ENCODE results near the gene MYL12A.
"Not testable (repeated sequence)": the region's sequence is repeated elsewhere in the genome, so short reads cannot be mapped to it uniquely, and the experiment has no call there.

MYL12A gene

DNA sequence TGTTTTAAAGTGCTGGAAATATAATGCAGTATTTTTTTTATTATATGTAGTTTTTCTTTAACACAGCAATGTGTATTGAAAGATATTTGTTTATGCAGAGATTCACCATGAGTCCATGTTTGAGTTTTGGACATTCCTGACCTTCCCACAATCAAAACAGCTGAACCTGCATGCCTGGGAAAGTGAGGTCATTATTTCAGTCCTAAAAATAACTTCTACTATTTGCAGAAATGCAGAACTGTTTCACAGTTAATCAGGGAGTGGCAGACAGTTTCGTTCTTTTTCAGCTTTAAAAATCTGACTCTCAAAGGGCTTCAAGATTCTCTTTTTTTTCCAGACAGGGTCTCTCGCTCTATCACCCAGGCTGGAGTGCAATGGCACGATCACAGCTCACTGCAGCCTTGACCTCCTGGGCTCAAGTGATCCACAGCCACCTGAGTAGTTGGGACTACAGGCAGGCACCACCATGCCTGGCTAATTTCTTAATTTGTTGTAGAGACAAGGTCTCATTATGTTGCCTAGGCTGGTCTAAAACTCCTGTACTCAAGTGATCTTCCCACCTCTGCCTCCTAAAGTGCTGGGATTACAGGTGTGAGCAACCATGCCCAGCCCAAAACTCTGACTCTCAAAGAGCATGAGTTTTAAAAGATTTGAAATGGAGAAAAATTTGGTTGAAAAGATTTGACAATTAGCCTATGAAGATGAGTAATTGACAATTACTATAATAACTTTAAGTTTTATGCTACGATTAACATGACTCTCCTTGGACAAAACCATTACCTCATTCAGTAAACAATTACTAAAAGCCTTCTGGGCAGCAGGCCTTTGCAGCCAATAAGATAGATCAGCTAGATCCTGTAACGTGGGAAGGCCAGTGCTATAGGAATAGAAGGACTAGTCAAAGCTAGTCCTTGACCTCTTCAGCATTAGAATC lies 9.4 kb downstream of the MYL12A start:
- no peak for DNase-seq

DNA sequence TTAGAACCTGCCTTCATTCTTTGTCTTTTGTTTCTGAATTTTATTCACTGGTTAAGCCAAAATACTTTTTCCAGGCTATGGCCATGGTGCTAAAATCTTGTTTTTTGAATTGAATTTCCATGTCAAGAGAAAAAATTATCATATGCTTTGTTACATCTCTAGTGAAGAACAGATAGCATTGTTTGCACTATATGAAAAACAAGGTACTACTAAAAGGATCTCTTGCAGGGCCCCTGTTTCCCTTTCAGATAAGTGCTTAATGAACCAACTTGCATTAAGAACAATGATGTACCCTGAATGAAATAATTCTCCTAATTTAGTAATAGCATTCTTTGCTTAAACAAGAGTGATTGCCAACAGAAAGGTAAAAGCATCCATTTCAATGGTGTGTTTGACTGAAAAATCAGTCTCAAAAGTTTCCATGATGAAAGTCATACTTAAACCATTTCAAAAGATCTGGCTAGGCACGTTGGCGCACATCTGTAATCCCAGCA lies 10.1 kb downstream of the MYL12A start:
- no peak for DNase-seq

DNA sequence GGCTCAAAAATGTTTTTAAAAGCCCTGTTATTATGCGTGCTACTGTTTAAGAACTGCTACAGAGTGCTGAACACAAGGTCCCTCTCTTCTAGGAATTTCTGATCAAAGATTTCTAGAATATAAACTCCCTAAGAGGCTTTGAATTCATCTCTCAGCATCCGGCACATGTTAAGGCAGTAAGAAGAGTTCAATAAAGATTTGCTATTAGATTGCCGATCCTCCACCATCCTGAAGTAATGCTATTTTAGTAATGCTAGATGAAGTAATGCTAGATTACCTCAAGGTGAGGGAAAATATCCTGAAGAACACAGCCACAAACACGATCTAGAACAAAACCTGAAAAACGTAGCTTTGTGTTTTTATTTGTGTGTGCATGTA lies 13.4 kb downstream of the MYL12A start:
- DNase-seq, result no peak

DNA sequence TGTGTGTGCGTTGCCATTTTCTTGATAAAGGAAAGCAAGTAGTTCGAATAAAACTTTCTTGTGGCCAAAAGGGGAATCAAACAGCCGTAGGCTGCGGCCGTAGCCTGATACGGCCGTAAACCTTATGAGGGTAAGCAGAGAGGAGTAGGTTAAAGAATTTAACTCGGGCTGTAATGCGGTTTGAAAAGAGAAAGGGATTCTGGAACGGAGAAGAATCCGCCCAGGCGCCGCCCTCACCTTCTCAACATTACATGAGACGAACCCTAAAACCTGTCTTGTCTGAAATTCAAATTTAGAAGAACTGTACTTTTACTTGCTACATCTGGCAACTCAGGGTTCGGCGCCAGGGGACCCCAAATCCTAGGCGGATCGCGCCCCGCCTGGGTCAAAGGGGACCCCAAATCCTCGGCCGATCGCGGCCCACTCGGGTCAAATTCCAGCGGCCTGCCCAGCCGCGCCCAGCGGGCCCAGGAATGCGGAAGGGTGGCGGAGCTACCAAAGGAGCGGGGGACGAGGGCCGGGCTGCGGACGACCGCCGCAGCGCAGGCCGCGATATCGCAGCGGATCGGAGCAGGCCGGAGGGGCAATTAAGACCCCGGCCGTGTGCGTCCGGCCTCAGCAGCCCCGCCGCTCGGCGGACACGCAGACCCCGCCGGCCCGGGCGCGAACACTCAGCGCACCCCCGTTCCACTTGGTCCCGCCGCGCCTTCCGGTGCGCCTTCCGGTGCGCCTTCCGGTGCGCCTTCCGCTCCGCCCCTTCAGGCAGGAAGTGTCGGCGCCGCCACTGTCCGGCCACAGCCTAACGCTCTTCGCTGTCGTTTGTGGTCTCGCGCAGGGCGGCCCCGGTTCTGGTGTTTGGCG lies 14.0 kb downstream of the MYL12A start, which contains the start of gene MYL12B:
Gene MYL12B, plus strand, starts transcription at position 761 of the 861 bp plus-strand sequence. CDS start 10,766 bp downstream, outside the sequence.
- DNase-seq, result peak; percentile 45

DNA sequence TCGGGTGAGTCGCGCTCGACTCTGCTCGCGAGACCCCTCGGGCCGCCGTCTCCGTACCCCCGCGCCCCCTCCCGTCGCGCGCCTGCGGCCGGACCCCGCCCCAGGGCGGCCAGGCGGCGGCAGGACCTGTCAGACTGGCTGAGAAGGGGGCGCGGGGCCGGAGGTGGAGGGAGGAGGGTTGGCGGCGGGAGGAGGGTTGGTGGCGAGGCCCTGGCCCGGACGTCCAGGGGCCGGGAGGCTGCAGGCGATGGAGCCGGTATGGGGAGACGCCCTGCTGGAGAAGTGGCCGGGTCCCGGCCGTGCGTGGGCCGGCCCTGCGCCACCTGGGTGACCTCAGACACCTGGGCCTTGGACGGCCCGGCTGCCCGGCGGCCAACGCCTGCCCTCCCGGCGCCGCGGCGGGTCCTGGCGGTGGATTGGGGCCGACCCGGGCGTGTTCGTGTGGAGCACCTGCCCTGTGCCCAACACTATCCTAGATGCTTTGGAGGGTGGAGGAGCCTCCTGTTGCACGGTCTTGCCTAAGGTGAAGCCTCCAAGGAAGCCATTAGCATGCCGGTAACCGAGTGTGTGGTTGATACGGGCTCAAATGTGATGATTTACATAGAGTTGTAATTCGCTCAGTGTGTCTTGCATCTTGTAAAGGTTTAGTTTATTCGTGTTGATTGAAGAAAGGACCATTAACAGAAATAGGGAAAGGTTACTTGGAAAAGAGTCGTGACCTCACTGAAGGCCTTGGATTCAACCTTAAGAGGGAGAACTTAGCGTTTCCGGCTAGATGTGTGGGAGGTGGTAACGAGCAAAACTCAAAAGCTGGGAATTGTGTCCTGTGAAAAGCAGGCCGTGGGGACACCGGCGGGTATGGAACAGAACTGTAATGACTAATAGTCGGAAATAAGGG lies 14.9 kb downstream of the MYL12A start:
- no peak for DNase-seq

DNA sequence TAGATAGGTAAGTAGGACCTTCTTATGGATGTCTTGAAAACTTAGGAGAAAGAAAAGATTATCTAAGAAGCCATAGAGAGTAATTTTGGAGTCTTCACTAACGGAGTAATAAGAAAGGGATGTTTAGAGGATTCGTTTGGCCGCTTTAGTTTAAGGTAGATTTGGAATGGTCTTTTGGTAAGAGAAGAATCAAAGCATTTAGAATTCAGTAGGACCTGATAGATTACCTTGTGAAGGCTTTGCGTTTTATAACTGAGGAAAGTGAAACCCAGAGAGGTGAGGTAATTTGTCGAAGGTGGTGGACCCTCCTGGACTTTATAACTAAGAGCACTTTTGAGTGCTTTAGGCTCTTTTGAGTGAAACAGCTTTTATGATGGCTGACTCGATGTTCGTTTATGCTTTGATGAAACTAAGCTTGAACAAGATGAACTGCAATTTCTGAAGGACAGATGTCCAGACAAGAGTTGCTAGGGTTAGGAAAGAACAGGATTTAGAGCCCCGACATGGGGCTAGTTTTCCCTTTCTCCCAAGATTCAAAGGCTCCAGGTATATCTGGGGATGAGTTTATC lies 15.6 kb downstream of the MYL12A start:
- DNase-seq, result no peak

DNA sequence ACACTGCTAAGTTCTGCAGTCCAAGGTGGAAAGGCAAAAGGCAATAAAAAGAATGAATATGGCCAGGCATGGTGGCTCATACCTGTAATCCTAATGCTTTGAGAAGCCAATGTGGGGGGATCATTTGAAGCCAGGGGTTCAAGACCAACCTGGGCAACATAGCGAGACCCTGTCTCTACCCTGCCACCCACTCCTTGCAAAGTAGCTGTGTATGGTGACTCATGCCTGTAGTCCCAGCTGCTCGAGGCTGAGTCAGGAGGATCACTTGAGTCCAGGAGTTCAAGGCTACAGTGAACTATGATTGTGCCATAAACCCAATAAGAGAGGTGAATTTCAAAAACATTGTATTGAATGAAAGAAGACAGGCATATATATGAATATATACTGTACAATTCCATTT lies 16.8 kb downstream of the MYL12A start:
- no peak for DNase-seq

DNA sequence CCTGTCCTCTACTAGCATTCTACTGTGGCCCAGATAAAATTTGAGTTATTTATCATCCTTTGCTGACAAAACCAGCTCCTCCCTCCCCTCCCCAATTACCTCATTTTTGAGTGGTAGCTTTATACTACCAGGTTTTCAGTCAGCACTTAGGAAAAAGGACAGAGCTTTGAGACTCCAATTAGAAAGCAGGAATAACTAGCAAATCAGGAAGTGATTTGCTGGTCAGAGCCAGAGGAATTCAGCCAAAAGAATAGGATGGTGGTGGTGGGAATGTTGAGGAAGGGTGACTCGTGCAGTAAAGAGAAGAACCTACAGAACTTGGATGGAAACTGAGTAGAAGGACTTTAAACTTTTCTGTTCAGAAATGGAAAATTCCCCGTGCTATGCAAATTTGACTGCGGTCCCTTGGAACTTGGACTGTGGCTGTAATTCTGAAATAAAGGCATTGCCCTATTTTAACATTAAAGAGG lies 18.0 kb downstream of the MYL12A start:
- DNase-seq, result no peak

DNA sequence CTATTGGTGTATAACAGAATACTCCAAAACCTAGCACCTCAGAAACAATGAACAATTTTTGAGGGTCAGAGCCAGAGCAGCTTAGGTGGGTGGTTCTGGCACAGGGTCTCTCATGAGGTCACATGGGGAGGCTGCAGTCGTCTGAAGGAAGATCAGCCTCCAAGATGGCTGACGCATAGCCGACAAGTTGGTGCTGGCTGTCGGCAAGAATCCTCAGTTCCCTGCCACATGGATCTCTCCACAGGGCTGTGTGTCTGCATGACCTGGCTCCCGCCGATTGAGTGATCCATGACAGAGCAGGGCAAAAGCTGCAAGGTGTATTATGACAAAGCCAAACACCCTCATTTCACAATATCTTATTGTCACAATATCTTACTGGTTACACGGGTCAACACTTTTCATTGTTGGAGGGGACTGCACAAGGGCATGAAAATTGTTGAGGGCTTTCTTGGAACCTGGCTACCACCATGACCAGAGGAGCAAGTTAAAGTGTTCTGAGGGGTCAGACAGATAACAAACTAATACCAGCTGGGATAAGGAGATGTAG lies 18.5 kb downstream of the MYL12A start:
- DNase-seq, result no peak

DNA sequence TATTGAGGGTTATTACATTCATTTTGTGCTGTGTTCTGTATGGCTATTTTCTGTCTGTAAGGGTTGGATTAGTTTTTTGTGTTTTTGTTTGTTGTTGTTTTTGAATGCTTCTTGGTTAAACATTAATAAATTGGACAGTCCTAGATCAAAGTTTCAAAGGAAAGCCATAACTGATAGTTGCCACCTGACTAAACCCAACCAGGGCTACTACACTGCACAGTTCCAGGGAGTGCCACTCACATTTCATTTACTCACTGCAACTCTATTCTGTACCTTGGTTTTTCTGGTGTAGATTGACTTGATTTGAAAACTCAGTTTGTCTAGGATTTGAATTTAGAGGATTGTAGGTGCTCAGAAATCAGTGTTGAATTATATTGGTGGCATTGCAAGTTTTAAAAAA lies 20.7 kb downstream of the MYL12A start:
- no peak for DNase-seq

DNA sequence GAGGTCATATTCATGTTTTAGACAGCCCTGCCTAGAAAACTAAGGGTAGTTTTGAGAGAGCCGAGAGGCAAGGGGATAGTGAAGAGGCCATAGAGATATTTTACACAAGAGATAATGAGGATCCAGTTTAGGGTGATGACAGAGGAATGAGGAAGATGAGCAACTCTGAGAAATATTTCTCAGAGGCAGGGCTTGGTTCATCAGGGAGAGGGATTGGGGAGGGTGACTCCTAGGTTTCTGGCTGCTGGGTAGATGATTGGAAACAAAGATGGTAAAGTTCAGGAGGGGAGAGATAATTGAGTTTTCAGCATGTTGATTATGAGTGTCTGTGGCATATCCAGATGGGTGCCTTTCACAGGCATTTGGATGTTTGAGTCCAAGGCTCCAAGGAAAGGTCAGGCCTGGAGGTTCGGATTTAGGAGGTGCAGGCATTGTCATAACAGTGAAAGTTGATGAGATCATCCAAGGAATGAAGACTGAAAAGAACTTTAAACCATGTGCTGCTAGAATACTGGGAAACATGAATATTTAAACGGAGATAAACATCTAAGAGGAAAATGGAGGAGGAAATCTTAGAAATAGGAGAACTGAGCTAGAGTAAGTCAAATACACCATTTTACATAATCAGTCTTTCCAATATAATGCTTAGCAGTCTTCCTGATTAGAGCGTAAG lies 21.8 kb downstream of the MYL12A start:
- DNase-seq, result no peak

DNA sequence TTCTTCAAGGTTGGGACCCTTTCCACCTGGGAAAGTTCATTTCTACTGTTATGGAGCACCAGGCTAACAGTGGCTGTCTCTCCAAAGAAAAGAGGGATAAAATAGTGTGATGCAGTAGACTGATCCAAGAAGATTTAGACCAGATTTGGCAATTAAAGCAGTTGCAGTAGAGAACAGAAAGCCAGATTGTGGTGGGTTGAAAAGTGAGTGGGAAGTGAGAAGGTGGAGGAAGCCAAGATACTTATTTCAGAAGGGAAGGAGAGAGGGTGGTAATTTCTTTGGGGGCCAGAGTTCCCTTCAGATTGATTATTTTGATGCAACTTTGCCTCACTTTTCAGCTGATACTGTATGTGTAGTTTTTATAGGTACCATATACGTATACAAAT lies 22.3 kb downstream of the MYL12A start:
- DNase-seq, result no peak

DNA sequence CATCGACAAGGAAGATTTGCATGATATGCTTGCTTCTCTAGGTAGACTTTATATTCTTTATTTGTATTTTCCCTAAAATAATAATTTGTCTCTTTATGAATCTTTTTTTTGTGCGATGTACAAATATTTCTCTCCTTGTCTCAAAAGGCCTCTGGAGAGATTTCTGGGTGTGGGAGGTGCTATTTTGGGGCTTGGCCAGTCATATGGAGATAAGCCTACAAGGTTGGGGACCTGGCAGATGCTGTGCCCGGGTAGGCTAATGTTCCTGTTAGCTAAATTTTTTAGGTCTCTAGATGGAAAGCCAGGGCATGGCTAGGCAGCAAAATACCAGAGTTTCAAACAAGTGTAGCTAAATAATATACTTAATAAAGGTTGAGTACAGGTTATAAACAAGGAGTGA lies 25.4 kb downstream of the MYL12A start:
- DNase-seq, result no peak

DNA sequence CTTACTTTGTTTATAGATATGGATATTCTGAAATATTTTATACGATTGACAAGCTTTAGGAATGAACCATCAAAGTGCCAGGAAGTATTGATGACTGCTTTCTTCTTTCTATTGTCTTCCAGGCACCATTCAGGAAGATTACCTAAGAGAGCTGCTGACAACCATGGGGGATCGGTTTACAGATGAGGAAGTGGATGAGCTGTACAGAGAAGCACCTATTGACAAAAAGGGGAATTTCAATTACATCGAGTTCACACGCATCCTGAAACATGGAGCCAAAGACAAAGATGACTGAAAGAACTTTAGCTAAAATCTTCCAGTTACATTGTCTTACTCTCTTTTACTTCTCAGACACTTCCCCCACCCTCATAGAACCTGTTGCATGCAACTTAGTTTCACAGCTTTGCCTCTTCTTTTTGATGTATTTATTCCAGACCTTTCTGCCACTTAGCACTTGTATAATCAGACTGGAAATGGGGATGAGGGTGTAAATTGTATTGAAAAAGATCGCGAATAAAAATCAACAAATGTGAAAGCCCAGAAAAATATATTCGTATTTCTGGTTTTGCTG lies 30.1 kb downstream of the MYL12A start:
- not testable (repeated sequence) for DNase-seq

DNA sequence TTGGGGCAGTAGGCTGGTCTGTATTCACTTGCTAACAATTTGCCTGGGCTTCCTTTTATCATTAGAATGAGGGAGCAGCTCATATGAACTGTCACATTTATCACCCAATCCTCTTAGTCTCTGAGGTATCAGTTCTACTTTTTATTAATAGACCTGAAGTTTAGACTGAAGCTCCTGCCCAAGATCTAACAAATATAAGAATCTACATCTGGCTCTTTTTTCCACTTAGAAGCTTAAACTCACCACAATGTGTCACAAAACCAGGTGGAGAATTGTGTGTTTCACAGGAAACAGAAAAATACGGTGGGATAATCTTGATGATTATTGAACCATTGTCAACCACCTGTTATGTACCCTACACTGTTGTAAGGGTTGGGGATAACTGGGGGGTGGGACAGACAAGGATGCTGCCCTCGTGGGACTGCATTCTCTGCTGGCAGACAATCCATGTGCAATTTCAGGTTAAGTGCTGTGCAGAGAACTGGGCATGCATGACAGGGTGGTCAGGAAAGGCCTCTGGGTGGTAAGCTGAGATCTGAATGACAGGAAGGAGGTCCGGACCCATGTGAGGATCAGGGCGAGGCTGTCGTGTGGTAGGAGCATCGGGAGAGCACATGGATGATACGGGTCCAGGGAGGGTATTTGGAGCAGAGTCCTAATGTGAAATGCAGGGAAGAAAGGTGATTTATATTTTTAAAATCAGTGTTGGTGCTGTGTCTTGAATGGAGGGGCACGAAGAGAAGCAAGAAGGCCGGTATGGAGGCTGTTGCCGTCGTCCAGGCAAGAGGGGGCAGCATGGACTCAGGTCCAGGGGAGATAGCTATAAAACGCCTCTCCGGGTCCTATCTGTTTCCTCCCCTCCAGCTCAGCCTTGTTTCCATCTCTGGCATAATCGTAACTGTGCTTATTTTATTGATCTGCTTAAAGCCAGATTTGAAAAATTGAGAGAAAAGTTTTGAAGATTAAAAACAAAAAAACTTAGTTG lies 31.9 kb downstream of the MYL12A start:
- no peak for DNase-seq

DNA sequence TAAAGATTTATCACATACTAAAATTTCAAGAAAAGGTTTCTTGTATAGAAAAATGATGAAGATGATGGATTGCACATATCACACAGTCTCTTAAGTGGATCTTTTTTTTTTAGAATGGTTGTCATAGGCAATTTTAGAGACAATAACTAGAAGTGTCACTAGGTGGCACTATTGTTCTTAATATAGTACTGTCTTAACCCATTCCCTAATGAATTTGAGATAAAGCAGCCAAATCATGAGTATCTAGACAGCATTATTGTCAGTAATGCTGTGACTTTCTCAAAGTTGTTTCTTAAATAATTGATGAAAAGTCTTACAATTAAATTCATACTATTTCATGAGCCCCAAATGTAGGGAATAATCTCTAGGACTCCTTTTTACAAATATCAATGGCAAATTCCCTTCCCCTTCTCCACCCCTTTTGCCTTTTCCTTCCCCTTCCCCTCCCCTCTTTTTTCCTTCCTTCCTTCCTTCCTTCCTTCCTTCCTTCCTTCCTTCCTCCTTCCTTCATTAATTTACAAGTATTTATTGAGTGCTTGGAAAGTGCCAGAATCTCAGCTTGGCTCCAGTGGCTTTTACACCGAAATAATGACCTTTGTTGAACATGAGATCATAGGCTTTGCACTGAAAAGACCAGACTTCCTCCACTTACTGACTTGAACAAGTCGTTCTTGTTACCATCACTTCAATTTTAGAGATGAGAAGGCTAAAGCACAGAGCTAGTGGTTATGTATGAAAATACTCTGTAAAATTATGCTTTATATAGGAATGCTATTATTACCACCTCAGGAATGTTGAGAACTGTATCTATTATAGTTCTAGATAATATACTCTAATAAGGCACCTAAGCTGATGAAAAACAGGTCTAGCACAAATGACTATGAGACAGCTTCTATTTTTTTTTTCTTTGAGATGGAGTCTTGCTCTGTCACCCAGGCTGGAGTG lies 34.1 kb downstream of the MYL12A start:
- peak; percentile 38 for DNase-seq

DNA sequence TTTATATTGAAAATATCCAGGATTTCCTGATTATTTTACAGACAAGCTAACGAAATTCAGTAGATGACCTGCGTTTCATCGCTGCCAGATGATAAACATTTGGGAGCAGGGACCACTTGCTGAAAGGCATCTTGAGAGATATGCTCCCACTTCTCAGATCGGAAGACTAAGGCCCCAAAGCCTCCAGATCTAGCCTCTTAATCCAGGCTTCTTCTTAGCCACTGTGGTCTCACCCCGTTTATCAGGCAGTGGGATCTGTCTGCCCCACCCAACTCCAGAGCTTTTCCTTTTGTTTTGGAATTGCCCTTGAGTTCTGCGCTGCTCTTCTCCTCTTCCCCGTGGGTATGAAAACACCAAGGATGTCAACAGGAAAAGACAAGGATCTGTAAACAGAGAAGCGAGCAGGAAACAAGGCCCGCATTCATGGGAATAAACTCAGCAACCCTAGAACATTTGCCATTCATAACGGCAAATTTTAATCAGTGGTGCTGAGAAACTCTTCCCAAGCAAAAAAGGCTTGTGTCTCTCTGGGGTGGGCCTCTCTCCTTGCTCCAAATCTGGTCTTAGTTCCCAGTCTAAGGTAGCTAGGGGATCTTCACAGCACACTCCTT lies 35.8 kb downstream of the MYL12A start:
- no peak for DNase-seq

DNA sequence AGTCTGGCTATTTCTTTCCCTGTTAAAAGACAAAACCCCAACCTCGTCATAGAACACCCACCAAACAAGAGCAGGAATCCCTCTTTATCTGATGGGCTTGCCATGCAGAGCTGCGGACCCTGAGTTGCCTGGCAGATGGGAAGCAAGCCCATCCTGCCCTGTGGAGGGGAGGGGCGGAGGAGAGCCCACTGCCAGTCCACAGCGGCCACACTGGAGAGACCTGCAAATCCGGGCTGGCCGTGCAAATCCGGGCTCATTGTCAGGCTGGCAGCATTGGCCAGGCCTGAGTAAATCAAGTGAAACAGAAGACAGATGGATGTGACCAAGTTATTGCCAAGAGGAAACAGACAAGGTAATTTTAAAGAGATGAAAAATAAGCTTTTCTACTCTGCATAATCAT lies 36.3 kb downstream of the MYL12A start:
- DNase-seq, result no peak
